Sigmoid colon (tissue), 7 donors: ENCODE data around the gene EHD3. TPM values are rescaled to one million over a fixed set of nuclear protein-coding genes. Genes with fewer than 3 reads are reported as not detected.

Experiments
- DNase-seq: peaks from one replicate; pipeline ENCODE4 v3.0.0-alpha.2; 2019
- H3K27ac ChIP-seq, 4 donors: fragments of 200-600 bp; sonication (generic); one replicate each; pipeline ENCODE4 v1.5.1; 2016 to 2019; ENCODE audit warnings: mild to moderate bottlenecking in 1 of 4
- H3K27me3 ChIP-seq, 3 donors: fragments of 200-600 bp; sonication (generic); one replicate each; pipeline ENCODE4 v1.5.1; 2019; ENCODE audit warnings: mild to moderate bottlenecking in 1 of 3
- H3K36me3 ChIP-seq, 4 donors: fragments of 200-600 bp; sonication (generic); one replicate each; pipeline ENCODE4 v1.5.1; 2016 to 2019
- H3K4me1 ChIP-seq, 4 donors: fragments of 200-600 bp; sonication (generic); one replicate each; pipeline ENCODE4 v1.5.1; 2017 to 2019
- H3K4me3 ChIP-seq, 4 donors: fragments of 200-600 bp; sonication (generic); one replicate each; pipeline ENCODE4 v1.5.1; 2017 to 2019; ENCODE audit warnings: mild to moderate bottlenecking in 2 of 4, moderate library complexity in 1 of 4
- H3K9me3 ChIP-seq, 4 donors: fragments of 200-600 bp in 3 of 4; sonication (generic) in 3 of 4; one replicate each; pipeline versions ENCODE4 v1.5.1 to v1.6.1; 2013 to 2019
- EP300 ChIP-seq, 4 donors: sonication (generic); formaldehyde crosslinking; IDR thresholded peaks; one replicate each; pipeline ENCODE4 v1.6.1; 2017; ENCODE audit warnings: antibody characterized with exemption in 4 of 4
- POLR2A ChIP-seq, 2 donors: fragments of 450-650 bp; IDR thresholded peaks; one replicate each; pipeline ENCODE4 v1.6.1; 2016; ENCODE audit warnings: antibody characterized with exemption in 2 of 2, mild to moderate bottlenecking in 2 of 2, moderate library complexity in 2 of 2
- POLR2AphosphoS5 ChIP-seq, 4 donors: sonication (generic); formaldehyde crosslinking; IDR thresholded peaks; one replicate each; pipeline ENCODE4 v1.6.1; 2017; ENCODE audit warnings: antibody characterized with exemption in 4 of 4
- whole genome bisulfite sequencing, 2 donors: extraction: QIAGEN DNeasy Blood & Tissue Kit; methylation state at CpG; one replicate each; pipeline ENCODE4 v1.1.7; 2013; 5-methylcytosine and 5-hydroxymethylcytosine counted together
- intact Hi-C: fragments of 100-400 bp; cut with DNase I; formaldehyde crosslinking; loops from one replicate; pipeline ENCODE4 v1.15.1; 2023
- polyA plus RNA-seq, 3 donors: library from polyadenylated mRNA; stranded (reverse); fragments of 200-250 nt; gene quantifications; one replicate each; pipeline ENCODE4 v1.2.3, GENCODE V29; 2013
- total RNA-seq, 4 donors: library from RNA; depleted of rRNA; stranded (reverse); fragments of >200 nt; gene quantifications; one replicate each; pipeline ENCODE4 v1.1.0, GENCODE V29; 2016
- TF ChIP-seq, protein P1 (sequence below), 4 experiments: fragments of 450-650 bp in 3 of 4; fragments of 200-600 bp in 1 of 4; IDR thresholded peaks; one replicate each; pipeline ENCODE4 v1.5.1; 2016 to 2019; ENCODE audit warnings: antibody characterized with exemption in 4 of 4, mild to moderate bottlenecking in 3 of 4, moderate library complexity in 2 of 4
- donor health status: healthy with polysubstance abuse.
- donor health status: Bipolar disorder and iron deficiency.
- donor health status: healthy.

The EHD3 gene
- total and polyA plus RNA-seq, 7 donors = 0.60 to 7.8 (median 3.7) TPM

DNA sequence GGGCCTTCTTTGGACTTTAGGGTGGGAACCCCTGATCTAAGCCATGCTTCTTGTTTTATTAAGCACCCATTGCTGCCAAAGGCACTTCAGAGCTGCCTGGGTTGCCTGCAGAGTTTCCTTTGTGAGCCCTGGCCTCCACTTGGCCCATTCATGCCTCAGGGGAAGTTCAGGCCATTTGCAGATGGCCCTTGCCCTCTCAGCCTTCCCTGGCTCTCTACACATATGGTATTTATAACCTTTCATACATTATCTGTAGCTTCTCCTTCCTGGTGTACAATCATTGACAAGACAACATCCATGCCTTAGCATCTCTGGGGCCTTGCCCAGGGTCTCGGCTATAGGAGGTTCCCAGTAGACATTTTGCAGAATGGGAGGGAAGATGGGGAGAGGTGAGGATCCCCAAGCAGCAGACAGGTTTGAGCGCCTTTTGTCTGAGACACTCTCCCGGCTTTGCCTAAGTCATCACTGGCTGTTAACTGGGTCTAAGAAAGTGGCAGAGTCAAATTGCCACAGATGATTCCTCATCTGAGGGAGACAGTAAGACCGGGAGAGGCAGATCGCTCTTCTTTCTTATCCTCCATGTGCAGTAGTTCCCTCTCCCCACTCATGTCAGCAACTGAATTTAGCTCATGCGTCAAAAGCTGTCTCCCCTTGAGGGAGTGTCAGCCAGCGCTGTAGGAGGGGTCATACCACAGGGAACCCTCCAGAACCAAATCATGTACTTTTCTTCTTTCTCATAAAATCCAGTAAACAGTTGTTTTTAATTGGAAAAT, 2.7 kb downstream of the EHD3 start:
- DNase-seq = no peak
- intact Hi-C loops = no loop called here

DNA sequence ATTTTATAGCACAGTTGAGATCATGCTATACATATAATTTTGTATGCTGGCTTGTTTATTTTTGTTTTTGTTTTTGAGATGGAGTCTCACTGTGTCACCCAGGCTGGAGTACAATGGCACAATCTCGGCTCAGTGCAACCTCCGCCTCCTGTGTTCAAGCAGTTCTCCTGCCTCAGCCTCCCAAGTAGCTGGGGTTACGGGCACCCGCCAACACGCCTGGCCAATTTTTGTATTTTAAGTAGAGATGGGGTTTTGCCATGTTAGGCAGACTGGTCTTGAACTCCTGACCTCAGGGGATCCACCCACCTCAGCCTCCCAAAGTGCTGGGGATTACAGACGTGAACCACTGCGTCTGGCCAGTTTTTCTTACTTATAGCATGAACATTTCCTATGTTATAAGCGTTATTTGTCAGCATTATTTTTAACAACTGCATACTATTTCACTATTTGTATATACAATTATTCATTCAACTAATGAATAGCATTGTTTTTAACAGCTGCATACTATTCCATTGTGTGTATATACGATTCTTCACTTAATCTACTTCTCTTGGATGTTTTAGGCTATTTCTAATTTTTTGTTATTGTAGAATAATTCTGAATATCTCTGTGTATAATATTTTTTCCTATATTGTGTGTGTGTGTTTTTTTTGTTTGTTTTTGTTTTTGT, 3.5 kb downstream of the EHD3 start:
- Histone ChIP-seq H3K9me3 (no peaks in the 10 kb centered on the region), H3K27me3 (no peaks in the 10 kb centered on the region), H3K27ac (peak overlapping the region in 1 of 4 donors; percentile 76), H3K4me1 (peaks cover 0 to 56% (median 26%) of the 10 kb centered on the region in 4 donors), H3K36me3 (no peaks in the 10 kb centered on the region), H3K4me3 (no peak overlapping the region)
- DNase-seq = no peak
- intact Hi-C loops = no loop called here
- TF ChIP-seq EP300 (IDR thresholded peaks at IDR 0.05) (no peak), POLR2AphosphoS5 (IDR thresholded peaks at IDR 0.05) (no peak), POLR2A (IDR thresholded peaks at IDR 0.05) (no peak)
- TF ChIP-seq, protein P1, sequence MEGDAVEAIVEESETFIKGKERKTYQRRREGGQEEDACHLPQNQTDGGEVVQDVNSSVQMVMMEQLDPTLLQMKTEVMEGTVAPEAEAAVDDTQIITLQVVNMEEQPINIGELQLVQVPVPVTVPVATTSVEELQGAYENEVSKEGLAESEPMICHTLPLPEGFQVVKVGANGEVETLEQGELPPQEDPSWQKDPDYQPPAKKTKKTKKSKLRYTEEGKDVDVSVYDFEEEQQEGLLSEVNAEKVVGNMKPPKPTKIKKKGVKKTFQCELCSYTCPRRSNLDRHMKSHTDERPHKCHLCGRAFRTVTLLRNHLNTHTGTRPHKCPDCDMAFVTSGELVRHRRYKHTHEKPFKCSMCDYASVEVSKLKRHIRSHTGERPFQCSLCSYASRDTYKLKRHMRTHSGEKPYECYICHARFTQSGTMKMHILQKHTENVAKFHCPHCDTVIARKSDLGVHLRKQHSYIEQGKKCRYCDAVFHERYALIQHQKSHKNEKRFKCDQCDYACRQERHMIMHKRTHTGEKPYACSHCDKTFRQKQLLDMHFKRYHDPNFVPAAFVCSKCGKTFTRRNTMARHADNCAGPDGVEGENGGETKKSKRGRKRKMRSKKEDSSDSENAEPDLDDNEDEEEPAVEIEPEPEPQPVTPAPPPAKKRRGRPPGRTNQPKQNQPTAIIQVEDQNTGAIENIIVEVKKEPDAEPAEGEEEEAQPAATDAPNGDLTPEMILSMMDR (IDR thresholded peaks at IDR 0.05) = no peak
- WGBS, 2 donors = 91 to 97% methylated on average over 9 of the region's 9 CpGs

More for the DNA sequence above, 2.7 kb downstream of the EHD3 start:
- Histone ChIP-seq H3K36me3 (no peaks in the 10 kb centered on the region), H3K4me1 (peaks cover 0 to 56% (median 26%) of the 10 kb centered on the region in 4 donors), H3K27ac (no peak overlapping the region), H3K9me3 (no peaks in the 10 kb centered on the region), H3K27me3 (no peaks in the 10 kb centered on the region), H3K4me3 (no peak overlapping the region)
- 83 to 96% methylated on average over 7 of the region's 7 CpGs for WGBS, 2 donors
- TF ChIP-seq, protein P1 (IDR thresholded peaks at IDR 0.05) = no peak
- TF ChIP-seq EP300 (IDR thresholded peaks at IDR 0.05) = no peak
- no peak for TF ChIP-seq POLR2A (IDR thresholded peaks at IDR 0.05)
- TF ChIP-seq POLR2AphosphoS5 (IDR thresholded peaks at IDR 0.05) = no peak

DNA sequence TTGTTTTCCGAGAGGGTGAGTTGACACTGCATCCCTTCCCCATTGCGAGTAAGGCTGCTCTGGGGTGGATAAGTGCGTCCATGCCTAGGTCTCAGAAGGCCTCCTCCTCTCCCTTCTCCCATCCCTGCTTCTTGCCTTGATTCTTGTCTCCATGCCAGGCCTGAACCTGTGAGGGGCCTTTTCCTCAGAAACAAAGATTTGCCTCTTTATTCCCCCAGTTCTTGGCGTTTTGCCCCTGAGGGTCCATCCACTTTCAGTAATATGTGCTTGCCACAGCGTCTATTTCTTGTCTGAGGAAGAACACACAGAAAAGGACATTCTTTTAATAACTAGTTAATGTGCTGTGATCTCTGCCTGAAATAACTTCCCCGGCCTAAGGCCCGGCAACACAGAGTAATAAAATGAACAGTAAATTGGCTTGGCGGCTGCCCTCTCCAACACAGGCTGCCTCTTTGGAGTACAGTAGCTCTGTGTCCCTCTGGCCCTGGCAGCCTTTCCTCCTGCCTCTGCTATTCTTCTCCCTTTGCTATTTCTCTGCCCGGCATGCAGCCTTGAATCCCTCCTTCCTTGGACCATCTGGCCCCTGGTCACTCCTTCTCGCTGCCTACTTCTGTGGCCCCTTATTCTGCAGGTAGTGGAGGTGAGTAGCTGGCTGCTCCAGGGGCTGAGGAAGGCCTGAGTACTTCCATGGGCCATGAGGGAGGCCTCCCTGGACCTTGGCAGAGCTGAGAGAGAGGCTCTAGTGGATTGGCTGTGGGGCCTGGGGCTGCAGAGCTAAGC, 4.4 kb downstream of the EHD3 start:
- no peaks in the 10 kb centered on the region for H3K27me3 ChIP-seq
- H3K9me3 ChIP-seq = no peaks in the 10 kb centered on the region
- no peaks in the 10 kb centered on the region for H3K36me3 ChIP-seq
- TF ChIP-seq POLR2A (IDR thresholded peaks at IDR 0.05) (no peak), POLR2AphosphoS5 (IDR thresholded peaks at IDR 0.05) (peak in 1 of 4 donors; percentile 6), EP300 (IDR thresholded peaks at IDR 0.05) (no peak)
- TF ChIP-seq, protein P1 (IDR thresholded peaks at IDR 0.05) = no peak
- no peak for DNase-seq
- H3K4me3 ChIP-seq = no peak overlapping the region
- intact Hi-C loops = no loop called here
- H3K4me1 ChIP-seq = peaks cover 0 to 52% (median 26%) of the 10 kb centered on the region in 4 donors
- WGBS, 2 donors = 70 to 82% methylated on average over 10 of the region's 10 CpGs
- peak overlapping the region in 3 of 4 donors; percentile 37 to 76 (median 39) for H3K27ac ChIP-seq

DNA sequence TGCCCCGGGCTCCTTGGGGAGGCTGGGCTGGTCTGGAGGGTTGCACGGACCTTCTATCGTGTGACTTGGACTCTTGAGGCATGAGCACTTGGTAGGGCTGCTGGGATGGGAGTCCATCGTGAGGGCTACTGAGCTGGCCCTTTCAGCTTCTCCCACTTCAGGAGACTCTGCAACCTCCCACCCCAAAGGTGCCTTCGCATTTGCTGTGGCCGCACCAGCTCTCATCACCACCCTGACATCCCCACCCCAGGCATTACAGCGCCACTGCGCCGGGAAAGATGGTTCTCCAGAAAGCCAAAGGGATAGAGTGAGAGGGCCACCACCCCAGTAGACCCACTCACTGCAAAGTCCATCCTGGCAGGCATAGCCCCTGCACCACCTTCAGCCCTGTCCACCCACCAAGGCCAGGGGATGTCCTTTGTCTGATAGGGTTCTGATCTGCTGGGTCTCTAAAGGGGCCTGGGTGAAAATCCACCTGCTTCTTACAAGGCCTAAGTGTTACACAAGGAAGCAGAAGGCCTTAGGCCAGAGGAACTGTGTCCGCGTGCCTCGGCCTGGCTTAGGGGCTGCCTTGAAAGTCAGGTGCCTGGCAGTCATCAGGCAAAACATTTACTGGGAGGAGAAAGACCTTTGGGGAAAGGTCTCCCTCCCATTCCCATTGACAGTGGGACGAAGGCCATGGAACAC, 5.1 kb downstream of the EHD3 start:
- Histone ChIP-seq H3K36me3 (no peaks in the 10 kb centered on the region), H3K9me3 (no peaks in the 10 kb centered on the region), H3K4me1 (peaks cover 0 to 47% (median 24%) of the 10 kb centered on the region in 4 donors), H3K4me3 (no peak overlapping the region), H3K27ac (peak overlapping the region; percentile 39 to 76 (median 52)), H3K27me3 (no peaks in the 10 kb centered on the region)
- TF ChIP-seq POLR2AphosphoS5 (IDR thresholded peaks at IDR 0.05) (no peak), POLR2A (IDR thresholded peaks at IDR 0.05) (no peak), EP300 (IDR thresholded peaks at IDR 0.05) (no peak)
- TF ChIP-seq, protein P1 (IDR thresholded peaks at IDR 0.05) = no peak
- WGBS, 2 donors = 90 to 95% methylated on average over 13 of the region's 13 CpGs
- intact Hi-C loops = no loop called here
- no peak for DNase-seq
